AG09319 (cell line): ENCODE data around the gene ZNF396.
A peak's percentile ranks its signal among the peaks of the same experiment; 100 is the strongest.

Experiments used
- DNase-seq: peaks from one replicate; pipeline ENCODE4 v3.0.0-alpha.2; 2010; ENCODE audit warnings: low read depth; ENCODE audit errors: extremely low read depth
- TF ChIP-seq, protein P1 (sequence below): IDR thresholded peaks from 2 replicates; pipeline ENCODE4 v1.5.1; 2011; ENCODE audit warnings: low read depth, mild to moderate bottlenecking, inconsistent platforms, low read length, moderate library complexity

The ZNF396 gene

DNA sequence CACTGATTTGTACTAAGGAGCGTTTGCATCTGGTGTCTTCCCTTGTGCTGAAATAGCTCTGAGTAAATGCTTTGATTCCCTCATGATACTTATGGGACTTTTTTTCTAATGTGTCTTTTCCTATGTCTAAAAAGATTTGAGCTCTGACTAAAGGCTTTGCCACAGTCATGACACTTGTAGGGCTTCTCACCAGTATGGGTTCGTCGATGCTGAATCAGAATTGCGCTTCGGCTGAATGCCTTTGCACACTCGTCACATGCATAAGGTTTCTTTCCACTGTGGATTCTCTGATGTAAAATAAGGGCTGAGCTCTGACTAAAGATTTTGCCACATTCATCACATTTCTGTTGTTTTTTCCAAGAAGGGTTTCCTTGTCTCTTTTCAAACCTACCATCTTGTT is 8.0 kb downstream of the ZNF396 start:
- TF ChIP-seq, protein P1, sequence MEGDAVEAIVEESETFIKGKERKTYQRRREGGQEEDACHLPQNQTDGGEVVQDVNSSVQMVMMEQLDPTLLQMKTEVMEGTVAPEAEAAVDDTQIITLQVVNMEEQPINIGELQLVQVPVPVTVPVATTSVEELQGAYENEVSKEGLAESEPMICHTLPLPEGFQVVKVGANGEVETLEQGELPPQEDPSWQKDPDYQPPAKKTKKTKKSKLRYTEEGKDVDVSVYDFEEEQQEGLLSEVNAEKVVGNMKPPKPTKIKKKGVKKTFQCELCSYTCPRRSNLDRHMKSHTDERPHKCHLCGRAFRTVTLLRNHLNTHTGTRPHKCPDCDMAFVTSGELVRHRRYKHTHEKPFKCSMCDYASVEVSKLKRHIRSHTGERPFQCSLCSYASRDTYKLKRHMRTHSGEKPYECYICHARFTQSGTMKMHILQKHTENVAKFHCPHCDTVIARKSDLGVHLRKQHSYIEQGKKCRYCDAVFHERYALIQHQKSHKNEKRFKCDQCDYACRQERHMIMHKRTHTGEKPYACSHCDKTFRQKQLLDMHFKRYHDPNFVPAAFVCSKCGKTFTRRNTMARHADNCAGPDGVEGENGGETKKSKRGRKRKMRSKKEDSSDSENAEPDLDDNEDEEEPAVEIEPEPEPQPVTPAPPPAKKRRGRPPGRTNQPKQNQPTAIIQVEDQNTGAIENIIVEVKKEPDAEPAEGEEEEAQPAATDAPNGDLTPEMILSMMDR, result no peak
- DNase-seq, result no peak

DNA sequence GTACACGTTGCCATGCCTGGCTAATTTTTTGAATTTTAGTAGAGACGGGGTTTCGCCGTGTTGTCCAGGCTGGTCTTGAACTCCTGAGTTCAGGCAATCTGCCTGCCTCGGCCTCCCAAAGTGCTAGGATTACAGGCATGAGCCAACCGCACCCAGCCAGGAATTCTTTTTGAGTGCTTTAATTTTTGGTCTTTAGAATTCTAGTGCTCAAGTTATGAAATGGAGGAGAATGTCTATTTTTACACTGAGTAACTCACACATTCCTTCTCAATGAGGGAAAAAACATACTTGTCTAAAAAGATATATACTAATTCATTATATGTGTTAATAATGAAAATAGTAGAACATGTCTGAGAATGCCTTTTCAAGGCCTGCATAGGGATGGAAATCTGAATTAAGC is 8.5 kb downstream of the ZNF396 start:
- TF ChIP-seq, protein P1, result no peak

DNA sequence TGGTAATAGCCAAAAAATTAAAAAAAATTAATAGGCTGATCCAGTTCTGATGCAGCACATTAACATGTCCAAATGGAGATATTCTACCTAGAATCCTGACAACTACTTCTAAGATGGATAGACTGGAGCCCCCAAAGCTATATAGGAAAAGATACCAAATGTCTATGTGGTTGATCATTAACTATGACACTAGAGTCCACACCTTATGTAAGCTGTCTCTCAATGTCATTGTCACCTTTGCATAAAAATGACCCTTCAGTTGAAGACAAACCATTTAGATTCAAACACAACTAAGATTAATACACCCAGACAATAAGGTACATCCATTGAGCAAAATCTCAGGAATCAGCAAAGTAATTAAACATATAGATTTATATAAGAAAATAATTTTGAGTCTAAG is 14.6 kb downstream of the ZNF396 start:
- TF ChIP-seq, protein P1, result no peak
- DNase-seq, result no peak

More for the DNA sequence above, 8.5 kb downstream of the ZNF396 start:
- no peak for DNase-seq

DNA sequence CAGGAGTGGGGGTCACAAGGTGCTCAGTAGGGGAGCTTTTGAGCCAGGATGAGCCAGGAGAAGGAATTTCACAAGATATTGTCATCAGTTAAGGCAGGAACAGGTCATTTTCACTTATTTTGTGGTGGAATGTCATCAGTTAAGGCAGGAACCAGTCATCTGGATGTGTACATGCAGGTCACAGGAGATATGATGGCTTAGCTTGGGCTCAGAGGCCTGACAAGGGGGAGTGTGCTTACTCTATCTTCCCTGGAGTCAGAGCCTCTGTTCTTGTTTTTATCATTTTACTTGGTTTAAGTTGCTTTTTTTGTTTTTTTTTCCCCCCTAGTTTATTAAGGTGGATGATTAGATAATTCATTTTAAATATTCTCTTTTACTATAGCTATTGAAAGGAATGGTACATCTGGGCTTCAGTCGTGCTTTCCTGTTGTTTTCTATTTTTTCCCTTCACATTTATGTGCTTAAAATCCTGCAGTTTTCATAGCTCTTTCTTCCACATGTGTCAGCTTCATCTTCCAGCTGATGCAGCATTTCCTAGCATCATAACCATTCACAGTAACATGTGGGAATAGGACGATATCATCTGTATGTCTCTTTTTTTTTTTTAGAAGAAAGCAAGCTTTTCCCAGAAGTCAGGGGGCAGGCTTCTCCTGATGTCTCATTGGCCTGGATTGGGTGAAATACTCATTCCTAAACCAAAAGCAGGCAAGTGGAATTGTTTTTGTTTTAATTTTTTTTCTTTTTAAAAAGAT is 15.4 kb downstream of the ZNF396 start:
- no peak for DNase-seq
- TF ChIP-seq, protein P1, result no peak

DNA sequence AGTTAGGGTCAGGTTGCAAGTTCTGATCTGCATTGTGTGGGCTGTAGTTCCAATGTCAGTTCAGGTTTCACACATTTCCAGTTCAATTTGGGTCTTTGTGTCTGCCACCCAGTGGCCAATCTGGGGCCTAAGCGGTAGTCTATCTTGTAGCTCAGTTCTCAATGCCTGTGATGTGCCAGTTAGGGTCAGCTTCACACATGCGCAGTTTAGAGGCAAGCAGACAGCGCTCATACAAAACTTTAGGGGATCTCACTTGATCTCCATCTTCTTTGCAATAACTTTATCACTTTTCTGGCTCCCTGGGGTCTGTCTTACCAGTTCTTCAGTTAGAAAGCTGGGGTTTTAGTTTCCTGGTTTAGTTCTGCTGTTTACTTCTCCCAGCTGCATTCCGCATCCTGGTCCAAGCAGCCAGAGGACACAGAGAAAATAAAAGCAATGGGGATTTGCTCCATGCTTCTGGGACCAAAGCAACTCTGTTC is 22.0 kb downstream of the ZNF396 start:
- peak; percentile 61 for DNase-seq
- TF ChIP-seq, protein P1, result peak; percentile 87

DNA sequence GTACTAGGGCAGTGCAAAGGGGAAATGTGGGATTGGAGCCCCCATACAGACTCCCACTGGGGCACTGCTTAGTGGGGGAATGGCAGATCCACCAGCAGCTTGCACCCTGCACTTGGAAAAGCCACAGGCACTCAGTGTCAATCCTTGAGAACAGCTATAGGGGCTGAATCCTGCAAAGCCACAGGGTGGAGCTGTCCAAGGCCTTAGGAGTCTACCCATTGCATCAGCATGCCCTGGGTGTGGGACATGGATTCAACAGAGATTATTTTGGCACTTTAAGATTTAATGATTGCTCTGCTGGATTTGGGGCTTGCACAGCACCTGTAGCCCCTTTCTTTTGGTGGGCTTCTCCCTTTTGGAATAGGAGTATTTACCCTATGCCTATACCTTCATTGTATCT is 24.4 kb downstream of the ZNF396 start:
- TF ChIP-seq, protein P1, result no peak
- no peak for DNase-seq

DNA sequence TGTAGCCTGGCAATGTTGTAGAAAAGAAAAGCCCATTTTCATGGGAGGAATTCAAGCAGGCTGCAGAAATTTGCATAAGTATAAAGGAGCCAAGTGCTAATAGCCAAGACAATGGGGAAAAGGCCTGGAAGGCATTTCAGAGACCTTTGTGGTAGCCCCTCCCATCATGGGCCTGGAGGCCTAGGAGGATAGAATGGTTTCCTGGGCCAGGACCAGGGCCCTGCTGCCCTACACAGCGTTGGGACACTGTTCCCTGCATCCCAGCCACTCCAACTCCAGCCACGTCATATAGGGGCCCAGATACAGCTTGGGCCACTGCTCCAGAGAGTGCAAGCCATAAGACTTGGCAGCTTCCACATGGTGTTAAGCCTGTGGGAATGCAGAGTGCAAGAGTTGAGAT is 24.9 kb downstream of the ZNF396 start:
- TF ChIP-seq, protein P1, result no peak

More for the DNA sequence above, 24.9 kb downstream of the ZNF396 start:
- DNase-seq, result no peak
